H1 (cell line): ENCODE data around the gene CCDC141. TPM values are rescaled to one million over a fixed set of nuclear protein-coding genes. Genes with fewer than 3 reads are reported as not detected.

Source experiments
- CTCF ChIA-PET: fragments of 300-600 bp; sonication (Branson Sonifier 250); formaldehyde crosslinking; loops from one replicate; lab custom pipeline; 2021; ENCODE audit not compliant: partially characterized antibody; lab: Charles Lee
- POLR2A ChIA-PET: fragments of 300-600 bp; sonication (Branson Sonifier 250); formaldehyde crosslinking; loops from one replicate; lab custom pipeline; 2021; ENCODE audit warnings: inconsistent platforms; ENCODE audit not compliant: partially characterized antibody; lab: Charles Lee
- DNase-seq, 2 experiments: peaks; one replicate each; pipeline versions ENCODE4 v3.0.0 to v3.0.0-alpha.2; 2010 to 2022; ENCODE audit warnings: low spot score in 2 of 2, low read depth in 1 of 2, mixed read lengths in 1 of 2
- FAIRE-seq: peaks from 2 replicates; lab custom pipeline; 2011; peaks lifted over from hg19 to GRCh38; lab: Jason Lieb, UNC
- H2AFZ ChIP-seq: 2 replicates; pipeline ENCODE4 v1.8.1; 2012; ENCODE audit warnings: low read length, inconsistent platforms
- H2AK5ac ChIP-seq: 2 replicates; pipeline ENCODE4 v1.6.1; 2013; ENCODE audit warnings: low read depth, low read length
- H2BK120ac ChIP-seq: replicated peaks from 2 replicates; pipeline ENCODE3; 2013; ENCODE audit warnings: low read depth, low read length, inconsistent platforms
- H2BK12ac ChIP-seq: 2 replicates; pipeline ENCODE4 v1.6.1; 2013; ENCODE audit warnings: low read depth, low read length
- H2BK15ac ChIP-seq: 2 replicates; pipeline ENCODE4 v1.6.1; 2013; ENCODE audit warnings: low read length
- H2BK20ac ChIP-seq: 2 replicates; pipeline ENCODE4 v1.6.1; 2013; ENCODE audit warnings: low read length
- H2BK5ac ChIP-seq: 2 replicates; pipeline ENCODE4 v1.6.1; 2013; ENCODE audit warnings: low read depth, low read length
- H3K14ac ChIP-seq: 2 replicates; pipeline ENCODE4 v1.6.1; 2013; ENCODE audit warnings: inconsistent platforms; ENCODE audit not compliant: insufficient read length
- H3K18ac ChIP-seq: 2 replicates; pipeline ENCODE4 v1.6.1; 2013; ENCODE audit warnings: low read length; ENCODE audit errors: extremely low read depth
- H3K23ac ChIP-seq: 2 replicates; pipeline ENCODE4 v1.6.1; 2013; ENCODE audit warnings: inconsistent platforms; ENCODE audit not compliant: insufficient read length
- H3K23me2 ChIP-seq: 2 replicates; pipeline ENCODE4 v1.6.1; 2013; ENCODE audit warnings: low read depth, low read length
- H3K27ac ChIP-seq: 2 replicates; pipeline ENCODE4 v1.6.1; 2011; ENCODE audit warnings: low read depth, low read length, inconsistent platforms
- H3K27me3 ChIP-seq, 4 experiments: replicated peaks in 1 of 4; 1 replicate in 1 of 4; 2 replicates in 3 of 4; pipeline versions ENCODE4 v1.6.1 to v1.8.1; 2011 to 2013; ENCODE audit warnings: low read length in 3 of 4, mild to moderate bottlenecking in 3 of 4, inconsistent platforms in 2 of 4, mixed read lengths in 2 of 4, moderate library complexity in 1 of 4; ENCODE audit not compliant: control insufficient read depth in 3 of 4, insufficient read depth in 3 of 4; ENCODE audit errors: extremely low read depth in 1 of 4
- H3K36me3 ChIP-seq, 4 experiments: 2 replicates each; pipeline versions ENCODE4 v1.6.1 to v1.8.1; 2011 to 2013; ENCODE audit warnings: mild to moderate bottlenecking in 4 of 4, low read length in 3 of 4, moderate library complexity in 2 of 4, control low read depth in 1 of 4, inconsistent platforms in 1 of 4; ENCODE audit not compliant: insufficient read depth in 4 of 4, control insufficient read depth in 2 of 4
- H3K4ac ChIP-seq: replicated peaks from 2 replicates; pipeline ENCODE3; 2013; ENCODE audit warnings: low read length, low read depth, mixed read lengths, inconsistent platforms; ENCODE audit not compliant: insufficient read length
- H3K4me1 ChIP-seq, 4 experiments: replicated peaks in 1 of 4; 1 replicate in 1 of 4; 2 replicates in 3 of 4; pipeline versions ENCODE4 v1.6.1 to v1.8.1; 2011 to 2013; ENCODE audit warnings: low read length in 3 of 4, inconsistent platforms in 2 of 4, mixed read lengths in 1 of 4; ENCODE audit not compliant: insufficient read depth in 4 of 4, control insufficient read depth in 3 of 4
- H3K4me2 ChIP-seq, 2 experiments: 2 replicates each; pipeline versions ENCODE4 v1.6.1 to v1.8.1; 2011 to 2013; ENCODE audit warnings: low read depth in 2 of 2, low read length in 2 of 2, control low read depth in 1 of 2, inconsistent platforms in 1 of 2, mild to moderate bottlenecking in 1 of 2; ENCODE audit not compliant: insufficient read depth in 1 of 2
- H3K4me3 ChIP-seq, 4 experiments: fragments of 200-600, 300-600 bp in 1 of 4; sonication (generic), shearing (Covaris generic), sonication (Bioruptor Twin) in 1 of 4; 2 replicates each; pipeline versions ENCODE4 v1.5.1 to v1.8.1; 2011 to 2016; ENCODE audit warnings: low read length in 4 of 4, low read depth in 3 of 4, control low read depth in 2 of 4, inconsistent platforms in 2 of 4, mild to moderate bottlenecking in 2 of 4, mixed read lengths in 1 of 4, moderate library complexity in 1 of 4; ENCODE audit not compliant: insufficient read depth in 2 of 4; ENCODE audit errors: extremely low read depth in 1 of 4
- H3K56ac ChIP-seq: replicated peaks from 2 replicates; pipeline ENCODE3; 2013; ENCODE audit warnings: low read depth, mild to moderate bottlenecking, mixed read lengths, low read length, inconsistent platforms; ENCODE audit not compliant: insufficient read length
- H3K79me1 ChIP-seq: 2 replicates; pipeline ENCODE4 v1.6.1; 2013; ENCODE audit warnings: low read depth, low read length, control low read depth
- H3K79me2 ChIP-seq, 2 experiments: 2 replicates each; pipeline versions ENCODE4 v1.6.1 to v1.8.1; 2012 to 2013; ENCODE audit warnings: low read length in 2 of 2, mild to moderate bottlenecking in 2 of 2, inconsistent platforms in 1 of 2; ENCODE audit not compliant: insufficient read depth in 2 of 2, control insufficient read depth in 1 of 2
- H3K9ac ChIP-seq, 4 experiments: replicated peaks in 1 of 4; 1 replicate in 1 of 4; 2 replicates in 3 of 4; pipeline versions ENCODE4 v1.6.1 to v1.8.1; 2011 to 2013; ENCODE audit warnings: low read depth in 3 of 4, low read length in 3 of 4, control low read depth in 2 of 4, mild to moderate bottlenecking in 2 of 4, moderate library complexity in 2 of 4, inconsistent platforms in 1 of 4; ENCODE audit errors: extremely low read depth in 1 of 4
- H3K9me3 ChIP-seq, 2 experiments: 2 replicates each; pipeline versions ENCODE4 v1.6.1 to v1.8.1; 2012 to 2013; ENCODE audit warnings: mild to moderate bottlenecking in 2 of 2, moderate library complexity in 2 of 2, control low read depth in 1 of 2, inconsistent platforms in 1 of 2, low read depth in 1 of 2, low read length in 1 of 2, mixed read lengths in 1 of 2; ENCODE audit not compliant: insufficient read depth in 2 of 2
- H4K20me1 ChIP-seq, 2 experiments: replicated peaks in 1 of 2; 2 replicates each; pipeline versions ENCODE3 to v1.8.1; 2011 to 2013; ENCODE audit warnings: inconsistent platforms in 2 of 2, low read length in 2 of 2, mild to moderate bottlenecking in 1 of 2; ENCODE audit not compliant: insufficient read depth in 2 of 2, control insufficient read depth in 1 of 2
- H4K5ac ChIP-seq: 2 replicates; pipeline ENCODE4 v1.6.1; 2013; ENCODE audit warnings: low read length, low read depth, mixed read lengths, inconsistent platforms; ENCODE audit not compliant: insufficient read length
- H4K8ac ChIP-seq: 2 replicates; pipeline ENCODE4 v1.8.0; 2013; ENCODE audit warnings: mild to moderate bottlenecking, moderate library complexity, low read length, inconsistent platforms; ENCODE audit not compliant: insufficient read depth; ENCODE audit errors: extremely low read depth
- H4K91ac ChIP-seq: replicated peaks from 2 replicates; pipeline ENCODE3; 2013; ENCODE audit warnings: low read length, mixed read lengths, inconsistent platforms; ENCODE audit not compliant: insufficient read length
- BRCA1 ChIP-seq: IDR thresholded peaks from 2 replicates; pipeline ENCODE4 v1.6.1; 2012; ENCODE audit warnings: low read depth, low read length, improper control_type of control experiment
- CBX8 ChIP-seq: fragments of 300-800, 300-1000 bp; sonication (generic); IDR thresholded peaks from 2 replicates; pipeline ENCODE4 v1.7.1; 2016; ENCODE audit warnings: low read depth, low read length, borderline replicate concordance
- EZH2 ChIP-seq: fragments of 200-600 bp; sonication (generic); IDR thresholded peaks from 2 replicates; pipeline ENCODE4 v1.7.1; 2012; ENCODE audit warnings: low read depth, mild to moderate bottlenecking, moderate library complexity, low read length, inconsistent platforms; ENCODE audit not compliant: severe bottlenecking
- HDAC6 ChIP-seq: IDR thresholded peaks from one replicate; pipeline ENCODE4 v1.7.1; 2012; ENCODE audit warnings: low read depth, mild to moderate bottlenecking, inconsistent platforms, low read length, moderate library complexity
- KDM1A ChIP-seq: fragments of 200-600, 300-600 bp; sonication (generic); IDR thresholded peaks from 2 replicates; pipeline ENCODE4 v1.7.1; 2016; ENCODE audit warnings: mild to moderate bottlenecking, low read length, borderline replicate concordance
- MAFK ChIP-seq: IDR thresholded peaks from 2 replicates; pipeline ENCODE4 v1.6.1; 2012; ENCODE audit warnings: low read depth, mild to moderate bottlenecking, improper control_type of control experiment, low read length
- POLR2AphosphoS5 ChIP-seq: IDR thresholded peaks from 2 replicates; pipeline ENCODE4 v1.6.1; 2011; ENCODE audit warnings: low read depth, low read length
- RBBP5 ChIP-seq: IDR thresholded peaks from 2 replicates; pipeline ENCODE4 v1.7.1; 2012; ENCODE audit warnings: low read depth, mild to moderate bottlenecking, inconsistent platforms, low read length, moderate library complexity, borderline replicate concordance
- SP4 ChIP-seq: IDR thresholded peaks from 2 replicates; pipeline ENCODE4 v1.6.1; 2012; ENCODE audit warnings: low read length, inconsistent platforms
- SRF ChIP-seq: IDR thresholded peaks from 2 replicates; pipeline ENCODE4 v1.6.1; 2011; ENCODE audit warnings: mild to moderate bottlenecking, low read depth, low read length, moderate library complexity
- SUZ12 ChIP-seq: fragments of 200-600 bp; sonication (generic); IDR thresholded peaks from 2 replicates; pipeline ENCODE4 v1.6.1; 2012; ENCODE audit warnings: mild to moderate bottlenecking, inconsistent platforms, low read length, moderate library complexity, mixed read lengths
- WGBS, 2 experiments: shearing (Covaris generic) in 1 of 2; methylation state at CpG; one replicate each; pipeline versions ENCODE4 v1.1.6 to v1.1.7; 2013 to 2015; ENCODE audit warnings: low lambda C conversion rate in 2 of 2, mixed read lengths in 2 of 2, inconsistent platforms in 1 of 2, low coverage in 1 of 2, missing lambda C conversion rate in 1 of 2; ENCODE audit not compliant: insufficient replicate concordance in 2 of 2, insufficient coverage in 1 of 2, insufficient read length in 1 of 2; ENCODE audit errors: extremely low coverage in 1 of 2, missing lambda C conversion rate in 1 of 2; 5-methylcytosine and 5-hydroxymethylcytosine counted together
- polyA plus RNA-seq, 7 experiments: library from polyadenylated mRNA; depleted of rRNA in 3 of 7; stranded (reverse) in 5 of 7; unstranded in 2 of 7; fragments of >200 nt in 5 of 7; fragments of 200-250 nt in 2 of 7; gene quantifications; 1 replicate in 5 of 7; 2 replicates in 1 of 7; 4 replicates in 1 of 7; pipeline versions ENCODE4 v1.2.1 to v1.2.3, GENCODE V29; 2011 to 2013; ENCODE audit warnings: missing spikeins in 2 of 7, mixed read lengths in 2 of 7
- total RNA-seq: library from RNA; stranded (reverse); fragmentation: NEBNext Ultra II Directional; extraction: Animal tissue kit (Norgen Biotek cat#: 25700); gene quantifications from 2 replicates; pipeline ENCODE4 v1.2.1, GENCODE V29; 2021
- TF ChIP-seq, protein P1 (sequence below), 3 experiments: IDR thresholded peaks; 1 replicate in 2 of 3; 2 replicates in 1 of 3; pipeline versions ENCODE4 v1.5.1 to v1.6.1; 2011; ENCODE audit warnings: low read length in 3 of 3, mild to moderate bottlenecking in 3 of 3, inconsistent platforms in 2 of 3, low read depth in 1 of 3, moderate library complexity in 1 of 3; ENCODE audit not compliant: insufficient read depth in 1 of 3; ENCODE audit errors: control extremely low read depth in 1 of 3

The CCDC141 gene
- total and polyA plus RNA-seq, 2 of the 8 experiments (the other 6 are each of a cell fraction or from before 2014, with no cell fraction given): 0.56 to 21.6 TPM

DNA sequence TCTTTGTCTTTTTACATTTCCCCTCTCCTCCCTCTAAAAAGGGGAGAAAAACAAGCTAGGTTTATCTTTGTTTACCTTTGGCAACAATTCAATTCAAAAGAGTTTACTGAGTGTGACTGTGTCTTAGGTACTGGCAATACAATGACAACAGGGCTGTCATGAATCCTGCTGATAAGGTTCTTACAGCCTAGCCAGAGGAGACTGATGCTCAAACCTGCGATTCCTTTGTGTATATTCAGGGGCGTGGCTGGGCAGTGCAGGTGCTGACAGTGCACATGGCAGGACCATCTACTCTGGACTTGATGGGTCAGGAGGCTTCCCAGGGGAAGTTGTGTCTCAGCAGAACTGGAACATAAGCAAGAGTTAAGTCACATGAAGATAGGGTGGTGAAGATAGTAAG is 219.5 kb downstream of the CCDC141 start:
- TF ChIP-seq HDAC6: no peak
- TF ChIP-seq MAFK: no peak
- no peak for TF ChIP-seq POLR2AphosphoS5
- no peak for TF ChIP-seq CBX8
- TF ChIP-seq, protein P1, sequence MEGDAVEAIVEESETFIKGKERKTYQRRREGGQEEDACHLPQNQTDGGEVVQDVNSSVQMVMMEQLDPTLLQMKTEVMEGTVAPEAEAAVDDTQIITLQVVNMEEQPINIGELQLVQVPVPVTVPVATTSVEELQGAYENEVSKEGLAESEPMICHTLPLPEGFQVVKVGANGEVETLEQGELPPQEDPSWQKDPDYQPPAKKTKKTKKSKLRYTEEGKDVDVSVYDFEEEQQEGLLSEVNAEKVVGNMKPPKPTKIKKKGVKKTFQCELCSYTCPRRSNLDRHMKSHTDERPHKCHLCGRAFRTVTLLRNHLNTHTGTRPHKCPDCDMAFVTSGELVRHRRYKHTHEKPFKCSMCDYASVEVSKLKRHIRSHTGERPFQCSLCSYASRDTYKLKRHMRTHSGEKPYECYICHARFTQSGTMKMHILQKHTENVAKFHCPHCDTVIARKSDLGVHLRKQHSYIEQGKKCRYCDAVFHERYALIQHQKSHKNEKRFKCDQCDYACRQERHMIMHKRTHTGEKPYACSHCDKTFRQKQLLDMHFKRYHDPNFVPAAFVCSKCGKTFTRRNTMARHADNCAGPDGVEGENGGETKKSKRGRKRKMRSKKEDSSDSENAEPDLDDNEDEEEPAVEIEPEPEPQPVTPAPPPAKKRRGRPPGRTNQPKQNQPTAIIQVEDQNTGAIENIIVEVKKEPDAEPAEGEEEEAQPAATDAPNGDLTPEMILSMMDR (IDR thresholded peaks at IDR 0.05; ENCODE audit: control extremely low read depth in 1 of 3, insufficient read depth in 1 of 3, low read depth in 1 of 3, low read length in 3 of 3): no peak
- TF ChIP-seq SRF: no peak
- TF ChIP-seq KDM1A: no peak
- TF ChIP-seq EZH2: no peak
- TF ChIP-seq RBBP5: no peak
- TF ChIP-seq SUZ12: no peak
- no peak for TF ChIP-seq SP4
- TF ChIP-seq BRCA1: no peak
- H3K79me2 ChIP-seq: no peaks in the 10 kb centered on the region
- no peaks in the 10 kb centered on the region for H3K79me1 ChIP-seq
- ChIA-PET CTCF (no interaction called here), POLR2A (no interaction called here)
- 93% methylated on average over 2 of the region's 2 CpGs; no CpG with 5 or more reads in 1 of the 2 experiments for WGBS, 2 experiments
- no peak overlapping the region for H3K4me2 ChIP-seq
- no peak overlapping the region; the same call in 1 of the 2 replicates for H2BK15ac ChIP-seq
- H3K9me3 ChIP-seq: no peaks in the 10 kb centered on the region
- H4K8ac ChIP-seq: no peak overlapping the region
- H3K56ac ChIP-seq: no peak overlapping the region
- H2BK20ac ChIP-seq: no peak overlapping the region
- H3K4me1 ChIP-seq: peaks cover 0 to 3% (median 0%) of the 10 kb centered on the region in 4 experiments; a peak in 1 of 7 replicates
- H4K91ac ChIP-seq: no peak overlapping the region
- peaks cover 0 to 1% (median 0%) of the 10 kb centered on the region in 4 experiments; a peak in 1 of 7 replicates for H3K27me3 ChIP-seq
- H3K4ac ChIP-seq: no peak overlapping the region
- H3K18ac ChIP-seq: no peak overlapping the region
- DNase-seq (no peak), FAIRE-seq (no peak)
- H3K14ac ChIP-seq: no peak overlapping the region
- H2AK5ac ChIP-seq: no peak overlapping the region
- H3K23ac ChIP-seq: no peak overlapping the region
- no peak overlapping the region for H2BK120ac ChIP-seq
- no peak overlapping the region for H2BK12ac ChIP-seq
- no peak overlapping the region for H3K4me3 ChIP-seq
- H3K27ac ChIP-seq: no peak overlapping the region
- H4K20me1 ChIP-seq: no peaks in the 10 kb centered on the region
- H2AFZ ChIP-seq: no peak overlapping the region
- H3K9ac ChIP-seq: no peak overlapping the region
- H2BK5ac ChIP-seq: no peak overlapping the region
- H3K23me2 ChIP-seq: no peaks in the 10 kb centered on the region
- H3K36me3 ChIP-seq: no peaks in the 10 kb centered on the region
- no peak overlapping the region for H4K5ac ChIP-seq
